ENCODE measurements around the gene LARP1.

The LARP1 gene

GRCh38 chr5:154761046-154761736 lies 6.0 kb downstream of the LARP1 start:
- TF ChIP-seq CEBPB (IDR thresholded peaks at IDR 0.05) = no peak
- TF ChIP-seq TEAD4 (IDR thresholded peaks at IDR 0.05) = no peak
- TF ChIP-seq TAF1 (IDR thresholded peaks at IDR 0.05; ENCODE audit: low read depth) = no peak
- TF ChIP-seq EP300 (IDR thresholded peaks at IDR 0.05; ENCODE audit: borderline replicate concordance) = no peak
- no peak for TF ChIP-seq YY1 (IDR thresholded peaks at IDR 0.05; ENCODE audit: low read depth)
- no peak for TF ChIP-seq TCF12 (IDR thresholded peaks at IDR 0.05; ENCODE audit: low read depth)
- no peak for TF ChIP-seq MAX (IDR thresholded peaks at IDR 0.05)
- no peak for TF ChIP-seq EGR1 (IDR thresholded peaks at IDR 0.05)
- TF ChIP-seq CREB1 (IDR thresholded peaks at IDR 0.05; ENCODE audit: low read depth) = no peak
- no peak for TF ChIP-seq REST (IDR thresholded peaks at IDR 0.05; ENCODE audit: low read depth)
- no peak for TF ChIP-seq ZBTB7A (IDR thresholded peaks at IDR 0.05; ENCODE audit: low read depth)
- TF ChIP-seq FOXM1 (IDR thresholded peaks at IDR 0.05; ENCODE audit: borderline replicate concordance, low read depth) = no peak
- no peak for TF ChIP-seq USF1 (IDR thresholded peaks at IDR 0.05)
- no peak for TF ChIP-seq RAD21 (IDR thresholded peaks at IDR 0.05; ENCODE audit: low read depth)
- no peak for TF ChIP-seq NFIC (IDR thresholded peaks at IDR 0.05)

- TF ChIP-seq NFIC (IDR thresholded peaks at IDR 0.05) (no peak), YY1 (IDR thresholded peaks at IDR 0.05; ENCODE audit: low read depth) (no peak), ZBTB7A (IDR thresholded peaks at IDR 0.05; ENCODE audit: low read depth) (no peak), FOXM1 (IDR thresholded peaks at IDR 0.05; ENCODE audit: borderline replicate concordance, low read depth) (no peak), EGR1 (IDR thresholded peaks at IDR 0.05) (no peak), REST (IDR thresholded peaks at IDR 0.05; ENCODE audit: low read depth) (no peak), MAX (IDR thresholded peaks at IDR 0.05) (no peak)
Measured at GRCh38 chr5:154762261-154762660, 7.1 kb downstream of the LARP1 start.

- TF ChIP-seq YY1 (IDR thresholded peaks at IDR 0.05; ENCODE audit: low read depth) = no peak
- no peak for TF ChIP-seq CREB1 (IDR thresholded peaks at IDR 0.05; ENCODE audit: low read depth)
Measured at GRCh38 chr5:154762700-154763099, 7.5 kb downstream of the LARP1 start.

GRCh38 chr5:154764967-154765366 lies 9.8 kb downstream of the LARP1 start:
- no peak for TF ChIP-seq FOXM1 (IDR thresholded peaks at IDR 0.05; ENCODE audit: borderline replicate concordance, low read depth)
- no peak for TF ChIP-seq MAX (IDR thresholded peaks at IDR 0.05)
- TF ChIP-seq CREB1 (IDR thresholded peaks at IDR 0.05; ENCODE audit: low read depth) = no peak
- no peak for TF ChIP-seq TCF12 (IDR thresholded peaks at IDR 0.05; ENCODE audit: low read depth)
- TF ChIP-seq RAD21 (IDR thresholded peaks at IDR 0.05; ENCODE audit: low read depth) = no peak

- TF ChIP-seq TAF1 (IDR thresholded peaks at IDR 0.05; ENCODE audit: low read depth) (no peak), YY1 (IDR thresholded peaks at IDR 0.05; ENCODE audit: low read depth) (no peak), EGR1 (IDR thresholded peaks at IDR 0.05) (no peak), RAD21 (IDR thresholded peaks at IDR 0.05; ENCODE audit: low read depth) (no peak), MAX (IDR thresholded peaks at IDR 0.05) (no peak), TCF12 (IDR thresholded peaks at IDR 0.05; ENCODE audit: low read depth) (no peak), NFIC (IDR thresholded peaks at IDR 0.05) (no peak), CREB1 (IDR thresholded peaks at IDR 0.05; ENCODE audit: low read depth) (no peak), USF1 (IDR thresholded peaks at IDR 0.05) (no peak), REST (IDR thresholded peaks at IDR 0.05; ENCODE audit: low read depth) (no peak), CEBPB (IDR thresholded peaks at IDR 0.05) (no peak), TEAD4 (IDR thresholded peaks at IDR 0.05) (no peak), EP300 (IDR thresholded peaks at IDR 0.05; ENCODE audit: borderline replicate concordance) (no peak), ZBTB7A (IDR thresholded peaks at IDR 0.05; ENCODE audit: low read depth) (no peak), FOXM1 (IDR thresholded peaks at IDR 0.05; ENCODE audit: borderline replicate concordance, low read depth) (no peak)
Measured at GRCh38 chr5:154765396-154765925, 10.3 kb downstream of the LARP1 start.

Measured in Ishikawa (cell line).